A673 (cell line): ENCODE results near the gene TBX3. TPM values are rescaled to one million over a fixed set of nuclear protein-coding genes. Genes with fewer than 3 reads are reported as not detected.

Source experiments
- BruUV-seq: library from RNA; stranded (reverse); fragments of 400-500 nt; replicated peaks from 2 replicates; lab custom pipeline; 2021; lab: Mats Ljungman, UMichigan
- CTCF ChIA-PET: fragments of 300-600 bp; sonication (Branson Sonifier 250); formaldehyde crosslinking; loops from one replicate; lab custom pipeline; 2022; ENCODE audit warnings: antibody characterized with exemption; lab: Charles Lee
- POLR2A ChIA-PET: fragments of 300-600 bp; sonication (Branson Sonifier 250); formaldehyde crosslinking; loops from one replicate; lab custom pipeline; 2022; ENCODE audit warnings: antibody characterized with exemption; ENCODE audit not compliant: low non-redundant PET; lab: Charles Lee
- DNase-seq: peaks from one replicate; pipeline ENCODE4 v3.0.0-alpha.2; 2015; ENCODE audit warnings: low spot score
- H3K27ac ChIP-seq: fragments of 200-600 bp; sonication (generic); 2 replicates; pipeline ENCODE4 v1.5.1; 2016; ENCODE audit warnings: mixed run types, low read depth, mild to moderate bottlenecking, mixed read lengths, antibody characterized with exemption, low read length; ENCODE audit not compliant: poor library complexity, severe bottlenecking
- H3K27me3 ChIP-seq: fragments of 200-600 bp; sonication (generic); replicated peaks from 2 replicates; pipeline ENCODE4 v1.6.1; 2017; ENCODE audit warnings: mixed run types, low read depth, mild to moderate bottlenecking, mixed read lengths, antibody characterized with exemption, low read length; ENCODE audit not compliant: insufficient read depth, poor library complexity
- H3K36me3 ChIP-seq: fragments of 200-600 bp; sonication (generic); 2 replicates; pipeline ENCODE4 v1.6.1; 2016; ENCODE audit warnings: mixed run types, mild to moderate bottlenecking, mixed read lengths, antibody characterized with exemption, low read length; ENCODE audit not compliant: insufficient read depth, poor library complexity, severe bottlenecking
- H3K4me1 ChIP-seq: fragments of 200-600 bp; sonication (generic); 2 replicates; pipeline ENCODE4 v1.6.1; 2017; ENCODE audit warnings: mixed run types, mild to moderate bottlenecking, mixed read lengths, antibody characterized with exemption, low read length; ENCODE audit not compliant: insufficient read depth, poor library complexity, severe bottlenecking
- H3K4me3 ChIP-seq: fragments of 200-600 bp; sonication (generic); 2 replicates; pipeline ENCODE4 v1.5.1; 2016; ENCODE audit warnings: low read depth, mixed run types, mild to moderate bottlenecking, mixed read lengths, low read length; ENCODE audit not compliant: poor library complexity, severe bottlenecking
- H3K9me3 ChIP-seq: fragments of 200-600 bp; sonication (generic); 2 replicates; pipeline ENCODE4 v1.6.1; 2016; ENCODE audit warnings: mixed run types, low read depth, mild to moderate bottlenecking, mixed read lengths, antibody characterized with exemption, low read length; ENCODE audit not compliant: poor library complexity, severe bottlenecking
- EZH2 ChIP-seq: fragments of 200-600 bp; sonication (generic); IDR thresholded peaks from 2 replicates; pipeline ENCODE4 v1.6.1; 2017; ENCODE audit warnings: borderline replicate concordance, low read depth, mild to moderate bottlenecking, mixed read lengths, antibody characterized with exemption, low read length; ENCODE audit not compliant: poor library complexity, severe bottlenecking
- intact Hi-C: fragments of 100-400 bp; cut with micrococcal nuclease; formaldehyde crosslinking; loops from one replicate; pipeline ENCODE4 v1.10.0; 2022; ENCODE audit not compliant: unreplicated experiment
- total RNA-seq: library from RNA; stranded (reverse); gene quantifications from 2 replicates; pipeline ENCODE4 v1.2.3, GENCODE V29; 2021
- TF ChIP-seq, protein P1 (sequence below): fragments of 300-800, 200-600 bp; sonication (generic); conservative IDR thresholded peaks from 2 replicates; pipeline ENCODE4 v1.5.1; 2017; ENCODE audit warnings: low read depth, mild to moderate bottlenecking, antibody characterized with exemption, low read length, moderate library complexity, mixed read lengths

Gene TBX3
- total RNA-seq, 1 experiment from 2014 or later = 1.4 TPM

DNA sequence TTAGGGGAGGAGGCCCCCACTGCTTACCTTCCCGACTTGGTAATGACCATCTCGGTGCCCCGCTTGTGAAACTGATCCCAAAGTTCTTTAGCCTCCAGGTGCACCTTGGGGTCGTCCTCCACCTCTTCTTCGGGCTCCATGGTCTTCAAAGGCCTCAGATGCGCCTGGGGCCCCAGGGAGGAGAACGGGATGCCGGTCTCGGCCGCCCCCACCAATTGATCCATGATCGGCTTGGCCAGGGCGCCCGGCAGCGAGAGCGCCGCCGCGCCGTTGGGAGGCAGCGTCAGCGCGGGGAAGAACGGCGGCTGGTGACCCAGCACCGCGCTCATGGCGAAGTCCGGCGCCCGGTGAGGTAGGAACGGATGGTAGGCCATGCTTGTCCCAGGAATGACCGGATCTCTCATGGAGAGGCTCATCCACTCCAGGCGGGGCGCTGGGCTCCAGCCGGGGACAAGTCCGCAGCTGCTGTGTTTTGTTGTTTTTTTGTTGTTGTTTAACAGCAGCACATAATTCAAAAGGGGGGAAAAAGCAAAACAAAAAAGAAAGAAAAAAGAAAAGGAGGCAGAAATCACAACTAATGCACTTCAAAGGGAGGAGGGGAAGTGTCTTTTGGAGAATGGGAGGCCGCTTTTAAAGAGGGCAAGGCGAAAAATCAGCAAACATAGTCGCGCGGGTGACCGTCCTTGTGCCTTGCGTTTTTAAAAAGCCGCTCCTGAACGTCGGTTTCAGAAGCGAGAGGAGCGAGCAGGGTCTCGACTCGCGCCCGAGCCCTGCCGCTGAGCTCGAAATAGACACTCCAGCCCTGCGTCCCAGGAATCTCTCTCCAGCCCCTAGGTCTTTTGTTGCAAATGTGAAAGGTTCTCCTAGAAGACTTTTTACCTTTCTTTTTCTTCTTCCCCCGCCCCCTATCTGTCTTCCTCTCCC, 928 bp downstream of the TBX3 start:
- ChIA-PET POLR2A (interaction anchor here (0.5 to 0.7 kb wide), 2 partner anchors 12 to 624 kb away, joined by 3 to 8 read pairs; no protein-coding TSS in a partner anchor), CTCF (interaction anchor here (1.4 kb wide), 1 partner anchor 20 kb away, joined by 4 read pairs; no protein-coding TSS in a partner anchor)
- TF ChIP-seq, protein P1, sequence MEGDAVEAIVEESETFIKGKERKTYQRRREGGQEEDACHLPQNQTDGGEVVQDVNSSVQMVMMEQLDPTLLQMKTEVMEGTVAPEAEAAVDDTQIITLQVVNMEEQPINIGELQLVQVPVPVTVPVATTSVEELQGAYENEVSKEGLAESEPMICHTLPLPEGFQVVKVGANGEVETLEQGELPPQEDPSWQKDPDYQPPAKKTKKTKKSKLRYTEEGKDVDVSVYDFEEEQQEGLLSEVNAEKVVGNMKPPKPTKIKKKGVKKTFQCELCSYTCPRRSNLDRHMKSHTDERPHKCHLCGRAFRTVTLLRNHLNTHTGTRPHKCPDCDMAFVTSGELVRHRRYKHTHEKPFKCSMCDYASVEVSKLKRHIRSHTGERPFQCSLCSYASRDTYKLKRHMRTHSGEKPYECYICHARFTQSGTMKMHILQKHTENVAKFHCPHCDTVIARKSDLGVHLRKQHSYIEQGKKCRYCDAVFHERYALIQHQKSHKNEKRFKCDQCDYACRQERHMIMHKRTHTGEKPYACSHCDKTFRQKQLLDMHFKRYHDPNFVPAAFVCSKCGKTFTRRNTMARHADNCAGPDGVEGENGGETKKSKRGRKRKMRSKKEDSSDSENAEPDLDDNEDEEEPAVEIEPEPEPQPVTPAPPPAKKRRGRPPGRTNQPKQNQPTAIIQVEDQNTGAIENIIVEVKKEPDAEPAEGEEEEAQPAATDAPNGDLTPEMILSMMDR = no peak
- TF ChIP-seq EZH2 = peak; percentile 16
- peak; percentile 23 for DNase-seq
- intact Hi-C loops = no loop called here
- peak overlapping the region; percentile 67 for H3K4me3 ChIP-seq
- peak overlapping the region; percentile 56 for H3K27ac ChIP-seq
- H3K4me1 ChIP-seq = no peaks in the 10 kb centered on the region
- H3K27me3 ChIP-seq = peaks cover 30% of the 10 kb centered on the region
- no peaks in the 10 kb centered on the region for H3K9me3 ChIP-seq
- BruUV-seq = TSS peak; percentile 64
- no peaks in the 10 kb centered on the region for H3K36me3 ChIP-seq

DNA sequence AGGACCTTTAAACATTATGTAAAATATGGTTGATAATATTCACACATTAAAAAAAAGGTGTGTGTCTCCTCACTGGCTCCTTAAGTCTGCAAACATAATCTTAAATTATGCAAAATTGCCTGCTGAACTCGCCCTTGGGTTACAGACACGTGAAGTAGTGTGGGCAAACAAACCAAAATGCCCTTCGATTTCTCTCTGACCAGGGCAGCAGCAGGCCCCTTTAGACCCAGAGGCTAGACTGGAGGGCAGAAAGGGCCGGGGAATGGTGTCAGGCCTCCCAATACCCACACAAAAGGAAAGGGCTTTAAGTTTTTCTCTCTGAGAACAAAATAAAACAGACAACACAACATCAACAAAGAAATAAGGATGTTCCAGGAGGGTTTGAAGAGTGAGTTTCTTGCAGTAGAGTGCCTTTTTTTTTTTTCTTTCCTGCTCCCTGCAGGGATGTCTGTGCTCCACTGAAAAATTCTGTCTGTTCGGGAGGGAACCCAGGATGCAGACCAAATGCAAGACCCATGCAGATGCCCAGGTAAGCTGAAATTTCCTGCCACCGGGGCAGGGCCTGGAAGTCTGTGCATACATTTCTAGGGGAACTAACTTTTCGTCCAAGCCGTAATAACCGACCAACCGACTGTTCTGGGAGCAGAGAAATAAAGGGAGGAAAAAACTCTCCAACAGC, 1.7 kb downstream of the TBX3 start:
- intact Hi-C loops = no loop called here
- peaks cover 29% of the 10 kb centered on the region for H3K27me3 ChIP-seq
- peak overlapping the region; percentile 67 for H3K4me3 ChIP-seq
- ChIA-PET CTCF (no interaction called here), POLR2A (no interaction called here)
- no peaks in the 10 kb centered on the region for H3K36me3 ChIP-seq
- TF ChIP-seq, protein P1 = no peak
- TF ChIP-seq EZH2 = no peak
- no peaks in the 10 kb centered on the region for H3K4me1 ChIP-seq
- H3K9me3 ChIP-seq = no peaks in the 10 kb centered on the region
- no peak for DNase-seq
- H3K27ac ChIP-seq = no peak overlapping the region
- no TSS peak for BruUV-seq

DNA sequence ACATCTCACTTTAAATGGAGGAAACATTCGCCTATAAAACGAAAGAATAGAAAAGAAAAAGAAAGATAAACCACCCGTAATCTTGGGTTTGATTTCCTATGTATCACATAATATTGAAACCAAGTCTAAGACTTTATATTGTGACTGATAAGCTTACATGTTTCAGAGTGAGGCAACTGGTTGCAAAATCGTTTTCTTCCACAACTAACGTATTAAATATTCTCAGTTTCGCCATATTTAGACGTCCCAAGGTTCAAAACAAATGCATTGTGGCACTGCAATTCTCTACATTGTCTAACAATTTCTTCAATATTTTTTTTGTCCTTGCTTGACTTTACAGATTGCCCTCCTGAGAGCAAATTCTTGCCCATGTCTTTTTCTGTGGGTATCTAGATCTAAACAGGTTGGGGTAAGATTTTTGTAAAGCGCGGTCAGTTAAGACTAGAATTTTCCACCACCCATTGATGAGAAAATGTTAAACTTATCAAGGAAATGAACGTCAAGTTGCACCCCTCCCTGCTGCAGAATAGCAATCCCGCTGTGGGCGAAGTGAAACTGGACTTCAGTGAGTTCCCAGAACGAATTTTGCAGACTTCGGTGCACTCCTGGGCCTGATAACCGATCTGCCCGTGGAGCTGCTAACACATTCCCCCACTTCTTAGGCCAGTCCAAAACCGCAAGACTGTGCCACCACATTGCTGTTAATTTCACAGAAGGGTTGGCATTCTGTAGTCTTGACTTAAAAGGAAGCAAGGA, 2.7 kb downstream of the TBX3 start:
- POLR2A ChIA-PET = no interaction called here
- BruUV-seq = no TSS peak
- H3K27me3 ChIP-seq = peaks cover 29% of the 10 kb centered on the region

More for the DNA sequence above, 2.7 kb downstream of the TBX3 start:
- H3K4me1 ChIP-seq = no peaks in the 10 kb centered on the region
- no peak for DNase-seq
- no peak overlapping the region for H3K27ac ChIP-seq
- H3K9me3 ChIP-seq = no peaks in the 10 kb centered on the region
- TF ChIP-seq, protein P1 = no peak
- no peak for TF ChIP-seq EZH2
- no peak overlapping the region for H3K4me3 ChIP-seq
- CTCF ChIA-PET = no interaction called here
- H3K36me3 ChIP-seq = no peaks in the 10 kb centered on the region
- intact Hi-C loops = no loop called here
